HepG2 (cell line): ENCODE measurements around the gene EPHB3. TPM values are rescaled to one million over a fixed set of nuclear protein-coding genes. Genes with fewer than 3 reads are reported as not detected.

ENCODE experiments used
- CCDC6 ChIP-seq: sonication (generic); formaldehyde crosslinking; IDR thresholded peaks from 2 replicates; pipeline ENCODE4 v1.8.1; 2022; ENCODE audit warnings: mild to moderate bottlenecking, missing genetic modification reagents, moderate library complexity
- ETV5 ChIP-seq: IDR thresholded peaks from 2 replicates; pipeline ENCODE4 v1.6.1; 2018; ENCODE audit warnings: missing biosample characterization, missing genetic modification reagents, inconsistent platforms, borderline replicate concordance
- KIAA2018 ChIP-seq: sonication (generic); formaldehyde crosslinking; IDR thresholded peaks from 2 replicates; pipeline ENCODE4 v1.5.0; 2020; ENCODE audit warnings: mild to moderate bottlenecking, missing genetic modification reagents, borderline replicate concordance
- MAFK ChIP-seq, 2 experiments: IDR thresholded peaks in 1 of 2; conservative IDR thresholded peaks in 1 of 2; 2 replicates each; pipeline ENCODE4 v1.6.1; 2011; ENCODE audit warnings: improper control_type of control experiment in 2 of 2, low read length in 2 of 2
- POGZ ChIP-seq: sonication (generic); formaldehyde crosslinking; IDR thresholded peaks from 2 replicates; pipeline ENCODE4 v1.4.0; 2020; ENCODE audit warnings: mild to moderate bottlenecking, missing genetic modification reagents
- ZNF317 ChIP-seq: sonication (generic); formaldehyde crosslinking; IDR thresholded peaks from 2 replicates; pipeline ENCODE4 v1.5.0; 2020; ENCODE audit warnings: mild to moderate bottlenecking, missing genetic modification reagents
- ZNF512B ChIP-seq: sonication (generic); formaldehyde crosslinking; IDR thresholded peaks from 2 replicates; pipeline ENCODE4 v1.5.1; 2020; ENCODE audit warnings: missing genetic modification reagents, mild to moderate bottlenecking, borderline replicate concordance
- polyA plus RNA-seq, 8 experiments: library from polyadenylated mRNA; depleted of rRNA in 3 of 8; stranded (reverse) in 7 of 8; unstranded in 1 of 8; fragments of >200 nt; fragmentation: Illumina TruSeq in 4 of 8; extraction: Trizol in 4 of 8; gene quantifications; 2 replicates each; pipeline versions ENCODE4 v1.2.1 to v1.2.3, GENCODE V29; 2011 to 2016; ENCODE audit warnings: low read depth in 4 of 8, missing spikeins in 1 of 8, mixed read lengths in 1 of 8; ENCODE audit not compliant: insufficient read depth in 1 of 8
- total RNA-seq, 5 experiments: library from RNA; depleted of rRNA; stranded (reverse); fragments of >200 nt; fragmentation: Illumina TruSeq; extraction: Trizol; gene quantifications; 2 replicates each; pipeline ENCODE4 v1.2.3, GENCODE V29; 2016; ENCODE audit warnings: low read depth in 1 of 5

EPHB3 gene
- total and polyA plus RNA-seq, 2 of the 13 experiments (the other 11 are each of a cell fraction or from before 2014, with no cell fraction given) = 0.01 TPM; not detected in 1

GRCh38 chr3:184601576-184602371 lies 40.2 kb downstream of the EPHB3 start (continued):
- TF ChIP-seq KIAA2018 (CRISPR knock-in tag) (no peak), ZNF317 (no peak), MAFK (conservative IDR thresholded peaks at IDR 0.05 in 1 of 2, IDR thresholded peaks at IDR 0.05 in 1 of 2; ENCODE audit: low read length in 2 of 2) (no peak), CCDC6 (CRISPR knock-in tag) (no peak), ETV5 (no peak), POGZ (CRISPR knock-in tag) (no peak), ZNF512B (no peak)
